K562 (cell line): ENCODE measurements around the gene VWA3A.

Experiments
- ATF7 ChIP-seq: fragments of 450-650 bp; IDR thresholded peaks from 2 replicates; pipeline ENCODE4 v1.7.1; 2014; ENCODE audit warnings: mild to moderate bottlenecking, moderate library complexity
- CBFB ChIP-seq: sonication (generic); formaldehyde crosslinking; IDR thresholded peaks from 2 replicates; pipeline ENCODE4 v1.4.0; 2020; ENCODE audit warnings: mild to moderate bottlenecking, missing genetic modification reagents
- CTCF ChIP-seq, 3 experiments: IDR thresholded peaks in 2 of 3; conservative IDR thresholded peaks in 1 of 3; 2 replicates each; pipeline ENCODE4 v1.5.1; 2011 to 2012; ENCODE audit warnings: low read length in 3 of 3, mild to moderate bottlenecking in 3 of 3, control low read depth in 2 of 3, improper control_type of control experiment in 1 of 3, inconsistent platforms in 1 of 3, low read depth in 1 of 3, mixed read lengths in 1 of 3, moderate library complexity in 1 of 3; ENCODE audit not compliant: insufficient read depth in 2 of 3
- JUN ChIP-seq, 2 experiments: sonication (generic) in 1 of 2; formaldehyde crosslinking in 1 of 2; IDR thresholded peaks; 2 replicates each; pipeline versions ENCODE4 v1.6.1 to v1.8.0; 2012 to 2022; ENCODE audit warnings: borderline replicate concordance in 2 of 2, mild to moderate bottlenecking in 2 of 2, improper control_type of control experiment in 1 of 2, low read depth in 1 of 2, low read length in 1 of 2, missing genetic modification reagents in 1 of 2
- RCOR1 ChIP-seq, 2 experiments: IDR thresholded peaks; 2 replicates each; pipeline ENCODE4 v1.6.1; 2012; ENCODE audit warnings: low read depth in 2 of 2, low read length in 2 of 2, borderline replicate concordance in 1 of 2, improper control_type of control experiment in 1 of 2
- TAF15 ChIP-seq: fragments of 200-400 bp; formaldehyde crosslinking; IDR thresholded peaks from 2 replicates; pipeline ENCODE4 v1.6.1; 2017; ENCODE audit warnings: mild to moderate bottlenecking, low read depth, low read length, moderate library complexity
- ZKSCAN1 ChIP-seq: fragments of 150-350 bp; IDR thresholded peaks from 2 replicates; pipeline ENCODE4 v1.6.1; 2016; ENCODE audit warnings: low read depth, low read length

GRCh38 chr16:22164482-22164881 lies 72.1 kb downstream of the VWA3A start:
- no peak for TF ChIP-seq TAF15
- no peak for TF ChIP-seq ZKSCAN1
- TF ChIP-seq CTCF (IDR thresholded peaks at IDR 0.05 in 2 of 3, conservative IDR thresholded peaks at IDR 0.05 in 1 of 3; ENCODE audit: insufficient read depth in 2 of 3, low read depth in 1 of 3, low read length in 3 of 3) = no peak
- TF ChIP-seq CBFB (CRISPR knock-in tag) = no peak
- TF ChIP-seq ATF7 = no peak
- TF ChIP-seq JUN (IDR thresholded peaks at IDR 0.05; ENCODE audit: borderline replicate concordance, low read depth, low read length) = no peak
- no peak for TF ChIP-seq JUN (CRISPR knock-in tag; IDR thresholded peaks at IDR 0.05; ENCODE audit: borderline replicate concordance)
- TF ChIP-seq RCOR1 (IDR thresholded peaks at IDR 0.05; ENCODE audit: borderline replicate concordance in 1 of 2, low read depth in 2 of 2, low read length in 2 of 2) = no peak
